Caki2 (cell line): ENCODE data around the gene SVOPL. TPM values are rescaled to one million over a fixed set of nuclear protein-coding genes. Genes with fewer than 3 reads are reported as not detected.
A peak's percentile ranks its signal among the peaks of the same experiment; 100 is the strongest.

Experiments used
- DNase-seq: peaks from one replicate; pipeline ENCODE4 v3.0.0-alpha.2; 2015; ENCODE audit warnings: low read depth
- in situ Hi-C: cut with HindIII; loops from 2 replicates; pipeline ENCODE4 v1.10.0; 2016; ENCODE audit warnings: low sequenced_read_pairs, low pct_unique_long_range_greater_than_20kb, mixed read lengths
- total RNA-seq: library from RNA; depleted of rRNA; stranded (reverse); fragments of >200 nt; shearing (Covaris generic); gene quantifications from 2 replicates; pipeline ENCODE4 v1.2.3, GENCODE V29; 2014; ENCODE audit warnings: low replicate concordance

Gene SVOPL
- total RNA-seq, 1 experiment from 2014 or later = not detected

GRCh38 chr7:138625849-138626230, 75.3 kb downstream of the SVOPL start:
- no peak for DNase-seq
- in situ Hi-C loops = no loop called here

- DNase-seq = no peak
- in situ Hi-C loops = no loop called here
These were observed 75.9 kb downstream of the SVOPL start for GRCh38 chr7:138625084-138625848.

GRCh38 chr7:138622841-138623240, 78.3 kb downstream of the SVOPL start:
- DNase-seq = no peak
- in situ Hi-C loops = no loop called here

GRCh38 chr7:138618933-138619332, 82.2 kb downstream of the SVOPL start:
- in situ Hi-C loops = no loop called here

GRCh38 chr7:138618506-138618905, 82.7 kb downstream of the SVOPL start:
- DNase-seq = no peak
- in situ Hi-C loops = no loop called here

More at GRCh38 chr7:138618933-138619332, 82.2 kb downstream of the SVOPL start:
- no peak for DNase-seq

- in situ Hi-C loops = no loop called here
- no peak for DNase-seq
These were observed 85.1 kb downstream of the SVOPL start for GRCh38 chr7:138616085-138616484.

- no peak for DNase-seq
These were observed 87.5 kb downstream of the SVOPL start for GRCh38 chr7:138613630-138614029.

GRCh38 chr7:138610671-138611170, 90.4 kb downstream of the SVOPL start:
- no peak for DNase-seq
- in situ Hi-C loops = no loop called here

More at GRCh38 chr7:138613630-138614029, 87.5 kb downstream of the SVOPL start:
- in situ Hi-C loops = no loop called here

- in situ Hi-C loops = no loop called here
These were observed 92.9 kb downstream of the SVOPL start for GRCh38 chr7:138608275-138608674.

GRCh38 chr7:138607216-138608126, 93.7 kb downstream of the SVOPL start:
- no peak for DNase-seq
- in situ Hi-C loops = no loop called here

More at GRCh38 chr7:138608275-138608674, 92.9 kb downstream of the SVOPL start:
- DNase-seq = no peak

GRCh38 chr7:138606236-138606635, 94.9 kb downstream of the SVOPL start:
- DNase-seq = no peak
- in situ Hi-C loops = no loop called here

- in situ Hi-C loops = no loop called here
- peak; percentile 39 for DNase-seq
These were observed 97.4 kb downstream of the SVOPL start for GRCh38 chr7:138603549-138604318.

- in situ Hi-C loops = no loop called here
- DNase-seq = no peak
These were observed 98.7 kb downstream of the SVOPL start for GRCh38 chr7:138602451-138602850.

- DNase-seq = no peak
- in situ Hi-C loops = no loop called here
These were observed 105.7 kb downstream of the SVOPL start for GRCh38 chr7:138595454-138595853.

- in situ Hi-C loops = no loop called here
These were observed 111.0 kb downstream of the SVOPL start for GRCh38 chr7:138590154-138590553.

GRCh38 chr7:138588986-138589385, 112.2 kb downstream of the SVOPL start:
- in situ Hi-C loops = no loop called here
- no peak for DNase-seq

More at GRCh38 chr7:138590154-138590553, 111.0 kb downstream of the SVOPL start:
- DNase-seq = no peak

- in situ Hi-C loops = no loop called here
- DNase-seq = no peak
These were observed 113.7 kb downstream of the SVOPL start for GRCh38 chr7:138587485-138587884.

GRCh38 chr7:138585283-138585993, 115.7 kb downstream of the SVOPL start:
- in situ Hi-C loops = no loop called here
- DNase-seq = no peak
